Stimulated activated CD4-positive, alpha-beta T cell treated with anti-CD3 and anti-CD28 coated beads, Interleukin-15, amount 100 ng/mL, for 48 hours (primary cell): ENCODE results near the gene DCDC2.
"Not testable (repeated sequence)": the region's sequence is repeated elsewhere in the genome, so short reads cannot be mapped to it uniquely, and the experiment has no call there.

ENCODE experiments used
- DNase-seq, 2 donors: peaks; one replicate each; pipeline ENCODE4 v3.0.0-alpha.2; 2020; ENCODE audit warnings: low read depth in 2 of 2

Gene DCDC2

GRCh38 chr6:24272148-24272547 is 85.7 kb downstream of the DCDC2 start:
- DNase-seq = no peak

DNA sequence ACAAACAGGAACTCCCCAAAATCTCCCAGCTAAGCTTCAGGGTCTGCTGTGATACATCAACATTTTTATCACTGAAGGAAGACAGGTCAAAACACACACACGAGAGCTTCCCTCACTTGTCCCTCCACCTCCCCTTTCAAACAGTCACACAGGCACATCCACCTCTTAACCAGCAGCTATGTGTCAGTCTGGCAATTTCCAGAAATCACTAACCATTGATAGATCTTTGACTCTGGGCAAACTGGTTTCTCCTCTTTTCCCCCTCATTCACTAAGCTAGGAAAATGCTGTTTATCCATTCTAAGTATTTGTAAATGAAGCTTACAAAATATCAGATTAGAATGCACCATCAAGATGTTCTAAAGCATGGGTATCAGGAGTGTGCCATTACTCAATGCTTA is 87.8 kb downstream of the DCDC2 start:
- DNase-seq = no peak

GRCh38 chr6:24258214-24258613 is 99.6 kb downstream of the DCDC2 start:
- DNase-seq = not testable (repeated sequence)

DNA sequence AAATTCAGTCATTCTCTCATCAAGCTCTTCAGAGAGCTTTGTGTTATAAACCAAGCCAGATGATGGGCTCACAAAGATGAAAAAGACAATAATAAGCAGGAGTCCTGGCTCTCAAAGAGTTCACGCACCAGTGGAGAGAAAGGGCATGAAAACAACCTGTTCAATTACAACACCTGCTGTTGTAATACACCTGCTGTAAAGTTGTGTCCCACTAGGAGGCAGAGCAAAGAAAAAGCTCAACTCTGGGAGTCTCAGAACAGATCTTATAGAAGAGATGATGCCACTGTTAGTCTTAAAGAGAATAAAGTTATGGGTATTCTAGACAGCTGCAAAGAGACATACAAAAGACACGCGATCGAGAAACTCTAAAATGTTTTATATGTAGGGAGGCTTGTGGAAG is 100.6 kb downstream of the DCDC2 start:
- no peak for DNase-seq

GRCh38 chr6:24255676-24256075 is 102.2 kb downstream of the DCDC2 start:
- DNase-seq = no peak

DNA sequence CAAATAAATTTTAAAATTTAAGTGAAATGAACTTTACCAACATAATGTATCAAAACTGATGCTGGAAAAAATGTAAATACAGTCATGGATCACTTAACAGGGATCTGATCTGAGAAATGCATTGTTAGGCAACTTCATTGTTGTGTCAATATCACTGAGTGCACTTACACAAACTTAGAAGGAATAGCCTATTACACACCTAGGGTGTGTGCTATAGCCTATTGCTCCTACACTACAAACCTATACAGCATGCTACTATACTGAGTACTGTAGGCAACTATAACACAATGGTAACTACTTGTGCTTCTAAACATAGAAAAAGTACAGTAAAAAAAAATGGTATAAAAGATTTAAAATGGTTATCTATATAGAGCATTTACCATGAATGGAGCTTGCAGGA is 104.5 kb downstream of the DCDC2 start:
- DNase-seq = no peak

- no peak for DNase-seq
Measured at GRCh38 chr6:24252280-24252679, 105.6 kb downstream of the DCDC2 start.

DNA sequence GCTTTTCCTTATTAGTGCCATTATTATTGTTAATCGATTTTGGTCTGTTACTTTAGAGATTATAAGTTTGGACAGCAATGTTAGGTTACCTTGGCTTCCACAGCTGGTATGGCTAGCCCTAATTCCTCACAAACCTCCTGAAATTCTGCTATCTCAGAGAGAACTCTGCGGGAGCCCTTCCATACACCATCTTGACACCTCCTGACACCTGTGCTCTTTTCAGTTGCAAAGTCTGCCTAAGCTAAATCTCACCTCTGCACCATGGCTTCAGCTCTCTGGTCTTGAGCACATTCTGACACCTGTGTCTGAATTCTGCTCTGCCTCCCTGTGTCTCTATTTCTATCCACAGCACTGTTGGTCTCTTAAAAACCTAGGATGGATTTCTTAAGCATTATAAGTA is 106.5 kb downstream of the DCDC2 start:
- no peak for DNase-seq

- no peak for DNase-seq
Measured at GRCh38 chr6:24249926-24250325, 107.9 kb downstream of the DCDC2 start.

DNA sequence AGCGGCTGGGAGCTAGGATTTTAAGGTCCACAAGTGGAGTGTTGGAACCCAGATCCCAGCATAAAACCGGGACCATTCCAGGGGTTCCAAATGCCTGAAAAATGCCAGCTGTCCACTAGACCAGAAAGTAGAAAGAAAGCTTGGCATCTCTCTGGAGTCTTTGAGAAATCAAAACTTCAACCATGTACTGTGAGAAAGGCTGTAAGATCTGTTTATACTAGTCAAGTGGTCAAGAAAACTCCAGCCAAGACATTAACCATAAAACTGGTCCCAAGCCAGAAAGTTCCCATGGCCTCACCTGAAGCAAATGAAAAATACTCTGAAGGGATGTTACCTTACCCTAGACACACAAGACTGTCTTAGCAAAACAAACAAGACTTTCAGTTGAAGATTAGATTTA is 112.6 kb downstream of the DCDC2 start:
- DNase-seq = no peak

- no peak for DNase-seq
Measured at GRCh38 chr6:24242924-24243323, 114.9 kb downstream of the DCDC2 start.

- not testable (repeated sequence) for DNase-seq
Measured at GRCh38 chr6:24241779-24242178, 116.1 kb downstream of the DCDC2 start.

DNA sequence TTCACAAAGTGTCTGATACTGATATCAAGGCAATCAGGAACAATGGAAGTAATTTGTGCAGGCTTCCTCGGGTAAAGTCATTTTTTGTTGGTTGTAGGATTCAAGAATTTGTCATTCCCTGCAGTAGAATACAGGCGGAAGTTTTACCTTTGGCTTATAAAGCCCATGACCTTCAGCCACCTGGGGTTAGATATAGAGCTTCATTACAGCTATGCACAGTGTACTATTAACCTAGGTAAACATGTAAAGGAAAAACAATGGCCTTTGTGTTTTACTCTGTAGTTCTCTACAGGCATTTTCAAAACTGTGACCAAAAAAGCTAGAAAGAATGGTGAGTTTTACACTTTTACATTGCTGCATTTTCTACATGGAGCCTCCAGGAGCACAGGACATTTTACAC is 116.9 kb downstream of the DCDC2 start:
- no peak for DNase-seq

DNA sequence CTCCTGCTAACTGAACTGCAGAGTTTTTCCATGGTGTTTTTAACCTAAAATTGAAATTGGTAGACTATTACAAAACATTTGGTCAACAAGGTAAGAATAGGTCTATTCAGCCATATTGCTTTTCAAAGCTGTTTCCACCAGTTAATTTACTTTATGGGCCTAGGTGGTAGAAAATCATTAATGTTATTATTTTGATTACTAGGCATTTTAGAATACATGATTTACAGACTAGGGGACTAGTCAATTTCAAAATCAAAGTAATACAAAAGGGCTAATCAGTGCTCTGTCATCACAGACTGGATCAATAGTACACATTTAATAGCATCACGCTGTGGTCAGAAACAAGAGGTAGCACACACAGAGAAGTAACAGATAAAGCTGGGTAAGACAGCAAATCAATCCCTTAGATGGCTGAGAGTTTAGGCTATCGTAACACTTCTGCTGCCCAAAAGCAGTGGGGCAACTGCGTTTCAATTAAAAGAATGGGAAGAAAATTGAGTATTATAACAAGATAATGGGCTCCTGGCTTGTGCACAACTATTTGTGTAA is 117.4 kb downstream of the DCDC2 start:
- no peak for DNase-seq

DNA sequence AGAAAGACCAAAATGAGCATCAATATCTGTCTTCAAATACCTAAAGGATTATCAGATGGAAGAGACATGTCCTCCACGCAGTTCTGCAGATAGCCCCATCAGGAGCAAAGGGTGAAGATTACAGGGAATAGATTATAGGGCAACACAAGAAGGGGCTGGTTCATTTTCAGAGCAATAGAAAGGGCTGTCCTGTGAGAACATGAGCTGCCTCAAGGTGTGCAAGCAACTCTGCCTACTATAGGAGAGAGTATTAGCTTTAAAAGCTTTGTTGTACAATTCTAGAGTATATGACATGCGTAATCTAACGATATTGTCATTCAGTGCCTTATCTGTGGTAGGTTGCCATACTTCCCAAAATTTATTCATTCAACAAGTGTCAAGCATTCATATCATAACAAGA is 119.2 kb downstream of the DCDC2 start:
- no peak for DNase-seq

DNA sequence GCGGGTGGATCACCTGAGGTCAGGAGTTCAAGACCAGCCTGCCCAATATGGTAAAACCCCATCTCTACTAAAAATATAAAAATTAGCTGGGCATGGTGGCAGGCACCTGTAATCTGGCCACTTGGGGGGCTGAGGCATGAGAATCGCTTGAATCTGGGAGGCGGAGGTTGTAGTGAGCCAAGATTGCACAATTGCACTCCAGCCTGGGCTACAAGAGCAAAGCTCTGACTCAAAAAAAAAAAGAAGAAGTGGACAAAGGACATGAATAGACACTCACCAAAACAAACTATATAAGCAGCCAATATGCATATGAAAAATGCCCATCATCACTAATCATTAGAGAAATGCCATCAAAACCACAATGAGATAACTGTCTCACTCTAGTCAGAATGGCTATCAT is 121.1 kb downstream of the DCDC2 start:
- not testable (repeated sequence) for DNase-seq

GRCh38 chr6:24233813-24234442 is 123.9 kb downstream of the DCDC2 start:
- no peak for DNase-seq

DNA sequence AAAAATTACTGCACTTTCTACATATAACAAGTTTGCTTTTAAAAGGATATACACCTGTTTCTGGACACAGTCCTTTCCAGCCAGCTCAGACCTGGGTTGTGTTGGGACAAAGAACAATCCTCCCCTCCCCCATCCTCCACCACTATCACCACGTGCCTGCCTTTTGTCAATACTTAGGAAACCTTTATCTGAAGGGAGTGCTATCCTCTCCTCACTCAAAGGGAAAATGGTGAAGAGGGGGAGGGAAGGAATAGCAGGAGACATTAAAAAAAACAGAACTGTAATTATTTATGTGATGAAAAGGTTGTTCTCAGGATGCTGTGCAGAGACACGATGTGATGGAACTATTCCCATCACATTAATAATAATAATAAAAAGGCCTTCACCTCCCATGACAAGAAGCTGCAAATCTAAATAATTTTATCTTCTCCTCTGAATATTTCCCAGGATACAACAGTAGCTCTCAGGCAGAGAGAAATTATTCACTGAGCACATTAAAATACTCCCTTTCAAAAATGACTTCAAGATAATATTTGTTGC is 126.4 kb downstream of the DCDC2 start:
- DNase-seq = no peak

DNA sequence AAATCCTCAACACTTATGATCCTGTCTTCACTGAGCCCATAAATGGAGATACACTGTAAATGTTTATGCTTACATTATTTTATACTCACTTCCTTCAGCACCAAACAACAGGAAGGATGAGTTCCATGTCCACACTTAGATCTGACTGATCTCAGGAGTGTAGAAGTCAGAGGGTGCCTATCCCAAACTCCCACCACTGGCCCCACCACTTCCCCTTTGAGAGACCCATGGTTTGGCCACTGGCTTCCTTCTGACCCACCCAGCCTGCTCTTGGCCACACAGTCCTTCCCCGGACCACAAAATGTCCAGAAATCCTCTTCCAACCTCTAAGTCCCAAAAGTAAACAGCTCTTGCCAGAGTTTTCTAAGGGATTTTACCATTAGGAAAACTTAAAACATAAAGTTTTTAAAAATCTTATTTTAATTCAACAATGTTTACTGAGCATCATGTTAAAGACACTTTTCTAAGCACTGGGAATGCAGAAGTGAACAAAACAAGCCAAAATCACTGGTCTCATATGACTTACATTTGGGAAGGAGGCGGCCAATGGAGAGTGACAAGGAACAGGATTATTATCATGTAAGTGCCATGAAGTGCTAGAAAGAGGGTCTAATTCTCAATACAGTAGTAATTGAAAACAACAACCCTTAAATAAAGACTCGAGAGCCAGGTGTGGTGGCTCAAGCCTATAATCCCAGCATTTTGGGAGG is 128.0 kb downstream of the DCDC2 start:
- no peak for DNase-seq

DNA sequence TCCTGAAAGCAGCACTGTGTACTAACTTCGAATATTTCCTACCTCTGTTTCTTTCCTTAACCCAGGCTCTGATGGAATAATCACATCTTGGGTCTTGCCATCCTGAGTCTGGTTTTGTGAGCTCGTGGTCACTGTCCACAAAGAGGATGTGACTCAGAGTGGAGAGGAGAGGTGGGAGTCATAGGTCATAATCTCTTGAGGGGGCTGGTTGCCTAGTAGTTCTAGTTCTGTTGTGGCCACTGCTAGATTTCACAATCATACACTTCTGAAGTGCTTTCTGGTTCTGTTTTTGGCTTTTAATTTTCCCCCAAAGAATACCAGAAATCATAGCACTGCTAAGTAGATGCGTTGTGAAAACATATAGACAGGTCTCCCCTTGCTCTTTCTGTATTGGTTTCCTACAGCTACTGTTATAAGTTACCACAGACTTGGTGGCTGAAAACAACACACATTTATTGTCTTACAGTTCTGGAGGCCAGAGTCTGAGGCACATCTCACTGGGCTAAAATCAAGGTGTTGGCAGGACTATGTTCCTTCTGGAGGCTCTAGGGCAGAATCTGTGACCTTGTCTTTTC is 129.1 kb downstream of the DCDC2 start:
- no peak for DNase-seq

DNA sequence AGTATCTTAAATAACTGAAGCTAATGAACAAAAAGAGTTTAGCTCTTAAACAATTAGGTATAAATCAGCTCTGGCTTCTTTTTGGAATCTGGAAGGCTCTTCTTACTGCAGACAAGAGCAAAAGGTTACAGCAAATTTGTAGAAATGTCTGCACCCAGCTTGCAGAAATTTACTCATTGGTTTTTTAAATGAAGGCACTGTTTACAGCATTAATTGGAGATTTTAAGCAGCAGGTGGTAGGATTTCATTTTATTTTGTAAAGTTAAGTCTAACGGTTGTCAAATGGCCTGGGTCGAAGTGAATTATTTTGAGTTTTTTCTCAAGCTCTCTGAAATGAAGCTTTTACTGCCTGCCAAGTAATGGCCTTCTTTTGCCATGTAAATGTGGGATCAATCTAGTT is 129.7 kb downstream of the DCDC2 start:
- DNase-seq = no peak

- DNase-seq = no peak
Measured at GRCh38 chr6:24227556-24227955, 130.3 kb downstream of the DCDC2 start.

GRCh38 chr6:24226541-24226940 is 131.3 kb downstream of the DCDC2 start:
- no peak for DNase-seq
